Prostate gland (tissue), 2 donors: ENCODE results near the gene KCTD4. TPM values are rescaled to one million over a fixed set of nuclear protein-coding genes. Genes with fewer than 3 reads are reported as not detected.

Source experiments
- DNase-seq: peaks from one replicate; pipeline ENCODE4 v3.0.0-alpha.2; 2019; ENCODE audit warnings: low spot score
- H3K27ac ChIP-seq, 2 donors: fragments of 200-600 bp; sonication (generic); 2 replicates each; pipeline ENCODE4 v1.5.1; 2017 to 2019
- H3K27me3 ChIP-seq: fragments of 200-600 bp; sonication (generic); replicated peaks from 2 replicates; pipeline ENCODE4 v1.5.1; 2019; ENCODE audit not compliant: insufficient read depth
- H3K36me3 ChIP-seq, 2 donors: fragments of 200-600 bp; sonication (generic); 1 replicate in 1 of 2; 2 replicates in 1 of 2; pipeline versions ENCODE4 v1.5.1 to v1.8.1; 2017 to 2019
- H3K4me1 ChIP-seq: fragments of 200-600 bp; sonication (generic); replicated peaks from 2 replicates; pipeline ENCODE4 v1.5.1; 2019
- H3K4me3 ChIP-seq, 2 donors: fragments of 200-600 bp; sonication (generic); 2 replicates each; pipeline ENCODE4 v1.5.1; 2017 to 2019
- H3K9me3 ChIP-seq: fragments of 200-600 bp; sonication (generic); 2 replicates; pipeline ENCODE4 v1.5.1; 2017
- CTCF ChIP-seq, 4 experiments: fragments of 200-600 bp in 2 of 4; fragments of 450-650 bp in 2 of 4; sonication (generic) in 2 of 4; IDR thresholded peaks; 1 replicate in 3 of 4; 2 replicates in 1 of 4; pipeline ENCODE4 v1.5.1; 2016 to 2019; ENCODE audit warnings: antibody characterized with exemption in 4 of 4, mild to moderate bottlenecking in 2 of 4, moderate library complexity in 2 of 4
- POLR2A ChIP-seq: fragments of 450-650 bp; IDR thresholded peaks from one replicate; pipeline ENCODE4 v1.6.1; 2016; ENCODE audit warnings: antibody characterized with exemption, mild to moderate bottlenecking
- POLR2AphosphoS5 ChIP-seq: sonication (generic); formaldehyde crosslinking; IDR thresholded peaks from one replicate; pipeline ENCODE4 v1.6.1; 2017; ENCODE audit warnings: antibody characterized with exemption
- WGBS: methylation state at CpG from one replicate; pipeline ENCODE4 v1.1.5; 2018; 5-methylcytosine and 5-hydroxymethylcytosine counted together
- intact Hi-C: fragments of 100-400 bp; cut with DNase I; formaldehyde crosslinking; loops from one replicate; pipeline ENCODE4 v1.14.2; 2022
- total RNA-seq, 2 donors: library from RNA; depleted of rRNA; stranded (reverse); fragments of >200 nt; gene quantifications; one replicate each; pipeline ENCODE4 v1.1.0, GENCODE V29; 2016

KCTD4 gene
- total RNA-seq, 2 donors from 2014 or later = not detected

- no peaks in the 10 kb centered on the region for H3K36me3 ChIP-seq
- TF ChIP-seq POLR2A = no peak
- TF ChIP-seq CTCF (IDR thresholded peaks at IDR 0.05) = no peak
- no peak for TF ChIP-seq POLR2AphosphoS5
- no peaks in the 10 kb centered on the region for H3K9me3 ChIP-seq
- WGBS = 80% methylated on average over 1 of the region's 1 CpG
- no peaks in the 10 kb centered on the region for H3K27me3 ChIP-seq
- no peak for DNase-seq
- H3K4me3 ChIP-seq = no peak overlapping the region
- no peak overlapping the region for H3K27ac ChIP-seq
- no peaks in the 10 kb centered on the region for H3K4me1 ChIP-seq
- intact Hi-C loops = no loop called here
Observed at GRCh38 chr13:45162194-45162593, 38.7 kb downstream of the KCTD4 start.

GRCh38 chr13:45156565-45157361, 44.1 kb downstream of the KCTD4 start:
- no peaks in the 10 kb centered on the region for H3K4me1 ChIP-seq
- DNase-seq = no peak
- intact Hi-C loops = no loop called here
- 88% methylated on average over 7 of the region's 7 CpGs for WGBS
- no peaks in the 10 kb centered on the region for H3K9me3 ChIP-seq
- no peak overlapping the region for H3K4me3 ChIP-seq
- no peak overlapping the region for H3K27ac ChIP-seq
- TF ChIP-seq POLR2AphosphoS5 (no peak), POLR2A (no peak), CTCF (IDR thresholded peaks at IDR 0.05) (no peak)
- no peaks in the 10 kb centered on the region for H3K36me3 ChIP-seq
- H3K27me3 ChIP-seq = no peaks in the 10 kb centered on the region

GRCh38 chr13:45149964-45150363, 50.9 kb downstream of the KCTD4 start:
- DNase-seq = no peak
- Histone ChIP-seq H3K27ac (no peak overlapping the region), H3K27me3 (no peaks in the 10 kb centered on the region), H3K36me3 (no peaks in the 10 kb centered on the region), H3K9me3 (no peaks in the 10 kb centered on the region), H3K4me3 (no peak overlapping the region), H3K4me1 (no peaks in the 10 kb centered on the region)
- intact Hi-C loops = no loop called here
- TF ChIP-seq CTCF (IDR thresholded peaks at IDR 0.05) = no peak
- no peak for TF ChIP-seq POLR2A
- WGBS = 76% methylated on average over 1 of the region's 1 CpG

GRCh38 chr13:45143346-45143751, 57.5 kb downstream of the KCTD4 start:
- 84% methylated on average over 7 of the region's 7 CpGs for WGBS
- DNase-seq = no peak
- no peak overlapping the region for H3K27ac ChIP-seq

More at GRCh38 chr13:45143346-45143751, 57.5 kb downstream of the KCTD4 start:
- no peaks in the 10 kb centered on the region for H3K36me3 ChIP-seq
- H3K4me1 ChIP-seq = no peaks in the 10 kb centered on the region
- no peaks in the 10 kb centered on the region for H3K9me3 ChIP-seq
- intact Hi-C loops = no loop called here
- H3K4me3 ChIP-seq = no peak overlapping the region
- no peak for TF ChIP-seq POLR2A
- H3K27me3 ChIP-seq = no peaks in the 10 kb centered on the region

Other genes with a start within 250 kb of the KCTD4 start
- 1 to 10 TPM; 3.5 to 6.5 TPM for gene NUFIP1, start 211.6 kb downstream of the KCTD4 start, total RNA-seq
- 10 to 100 TPM; 24.6 to 29.7 TPM for gene GPALPP1, start 211.5 kb downstream of the KCTD4 start, total RNA-seq
- 10 to 100 TPM; 15.3 to 21.2 TPM for gene GTF2F2, start 80.5 kb downstream of the KCTD4 start, total RNA-seq
- gene TPT1, start 140.1 kb upstream of the KCTD4 start, total RNA-seq = 1,000 to 10,000 TPM; 1,725 to 2,682 TPM
- 10 to 100 TPM; 12.6 to 14.2 TPM for gene SLC25A30, start 217.3 kb upstream of the KCTD4 start, total RNA-seq